HG03139 (cell line): ENCODE measurements around the gene PIM2.
"Not testable (repeated sequence)": the region's sequence is repeated elsewhere in the genome, so short reads cannot be mapped to it uniquely, and the experiment has no call there.

ENCODE experiments used
- ATAC-seq: cut with Tn5 transposase; IDR thresholded peaks from one replicate; pipeline ENCODE4 v1.9.1; 2021; ENCODE audit not compliant: unreplicated experiment

Gene PIM2

GRCh38 chrX:48876944-48877343 lies 41.9 kb downstream of the PIM2 start:
- not testable (repeated sequence) for ATAC-seq

- ATAC-seq, result not testable (repeated sequence)
Observed at GRCh38 chrX:48872017-48872416, 46.8 kb downstream of the PIM2 start.

- ATAC-seq, result no peak
Observed at GRCh38 chrX:48864210-48864609, 54.6 kb downstream of the PIM2 start.
